CD14-positive monocyte (primary cell): ENCODE measurements around the gene C5. TPM values are rescaled to one million over a fixed set of nuclear protein-coding genes. Genes with fewer than 3 reads are reported as not detected.

ENCODE experiments used
- DNase-seq, 3 donors: peaks; one replicate each; pipeline ENCODE4 v3.0.0-alpha.2; 2011 to 2022
- H2AFZ ChIP-seq: 2 replicates; pipeline ENCODE4 v1.6.0; 2012; ENCODE audit warnings: mild to moderate bottlenecking, low read depth, low read length, inconsistent platforms; ENCODE audit not compliant: insufficient read depth, poor library complexity, severe bottlenecking
- H3K27ac ChIP-seq, 2 donors: 1 replicate in 1 of 2; 2 replicates in 1 of 2; pipeline ENCODE4 v1.5.1; 2012 to 2013; ENCODE audit warnings: low read length in 2 of 2, control low read depth in 1 of 2, inconsistent platforms in 1 of 2, low read depth in 1 of 2, mild to moderate bottlenecking in 1 of 2
- H3K27me3 ChIP-seq, 2 donors: one replicate each; pipeline versions ENCODE4 v1.6.0 to v1.6.1; 2011 to 2013; ENCODE audit warnings: low read length in 2 of 2; ENCODE audit not compliant: control insufficient read depth in 2 of 2, insufficient read depth in 2 of 2
- H3K36me3 ChIP-seq, 2 donors: replicated peaks in 1 of 2; 1 replicate in 1 of 2; 2 replicates in 1 of 2; pipeline versions ENCODE4 v1.5.1 to v1.6.1; 2012 to 2013; ENCODE audit warnings: low read length in 2 of 2, control low read depth in 1 of 2, inconsistent platforms in 1 of 2, mild to moderate bottlenecking in 1 of 2; ENCODE audit not compliant: insufficient read depth in 2 of 2, control insufficient read depth in 1 of 2
- H3K4me1 ChIP-seq, 2 donors: 1 replicate in 1 of 2; 2 replicates in 1 of 2; pipeline versions ENCODE4 v1.5.1 to v1.6.1; 2012 to 2013; ENCODE audit warnings: low read length in 2 of 2, control low read depth in 1 of 2, inconsistent platforms in 1 of 2, mild to moderate bottlenecking in 1 of 2, moderate library complexity in 1 of 2; ENCODE audit not compliant: insufficient read depth in 2 of 2, control insufficient read depth in 1 of 2
- H3K4me2 ChIP-seq: replicated peaks from 2 replicates; pipeline ENCODE3; 2012; ENCODE audit warnings: low read length, moderate library complexity, mild to moderate bottlenecking; ENCODE audit not compliant: poor library complexity, severe bottlenecking; ENCODE audit errors: extremely low read depth
- H3K4me3 ChIP-seq, 3 experiments: fragments of 200-600 bp in 1 of 3; sonication (generic) in 1 of 3; replicated peaks in 1 of 3; 1 replicate in 2 of 3; 2 replicates in 1 of 3; pipeline ENCODE4 v1.5.1; 2011 to 2013; ENCODE audit warnings: low read length in 3 of 3, mild to moderate bottlenecking in 3 of 3, control low read depth in 2 of 3, low read depth in 2 of 3, inconsistent platforms in 1 of 3, moderate library complexity in 1 of 3
- H3K79me2 ChIP-seq: 2 replicates; pipeline ENCODE4 v1.6.0; 2012; ENCODE audit warnings: mild to moderate bottlenecking, control low read depth, inconsistent platforms, low read length, moderate library complexity; ENCODE audit not compliant: insufficient read depth
- H3K9ac ChIP-seq: 2 replicates; pipeline ENCODE4 v1.6.0; 2017; ENCODE audit warnings: low read length, mild to moderate bottlenecking; ENCODE audit not compliant: insufficient read depth, poor library complexity, severe bottlenecking
- H3K9me3 ChIP-seq, 2 donors: replicated peaks in 1 of 2; 1 replicate in 1 of 2; 2 replicates in 1 of 2; pipeline versions ENCODE4 v1.5.1 to v1.6.1; 2012 to 2013; ENCODE audit warnings: low read length in 2 of 2, control low read depth in 1 of 2; ENCODE audit not compliant: control insufficient read depth in 1 of 2, insufficient read depth in 1 of 2
- H4K20me1 ChIP-seq: 2 replicates; pipeline ENCODE4 v1.6.0; 2012; ENCODE audit warnings: mild to moderate bottlenecking, low read length, control low read depth, moderate library complexity; ENCODE audit not compliant: insufficient read depth
- H3K27ac Mint-ChIP-seq, 7 donors: one replicate each; pipeline ENCODE4 v1.8.0; 2020; ENCODE audit warnings: mild to moderate bottlenecking in 7 of 7, mixed read lengths in 7 of 7, moderate library complexity in 6 of 7, inconsistent platforms in 2 of 7
- H3K27me3 Mint-ChIP-seq, 3 donors: one replicate each; pipeline ENCODE4 v1.8.0; 2021 to 2022; ENCODE audit warnings: low read depth in 3 of 3, mild to moderate bottlenecking in 3 of 3, mixed read lengths in 3 of 3, moderate library complexity in 3 of 3, inconsistent platforms in 1 of 3
- H3K36me3 Mint-ChIP-seq, 2 donors: one replicate each; pipeline ENCODE4 v1.8.0; 2020; ENCODE audit warnings: mixed read lengths in 2 of 2, inconsistent platforms in 1 of 2, mild to moderate bottlenecking in 1 of 2
- H3K4me1 Mint-ChIP-seq: one replicate; pipeline ENCODE4 v1.8.0; 2020; ENCODE audit warnings: mild to moderate bottlenecking, mixed read lengths
- H3K4me3 Mint-ChIP-seq, 2 donors: one replicate each; pipeline ENCODE4 v1.8.0; 2020; ENCODE audit warnings: mild to moderate bottlenecking in 2 of 2, mixed read lengths in 2 of 2, moderate library complexity in 1 of 2
- H3K9me3 Mint-ChIP-seq, 7 donors: one replicate each; pipeline ENCODE4 v1.8.0; 2020 to 2022; ENCODE audit warnings: mixed read lengths in 7 of 7, mild to moderate bottlenecking in 6 of 7, moderate library complexity in 6 of 7, inconsistent platforms in 2 of 7
- CTCF ChIP-seq: fragments of 200-600 bp; IDR thresholded peaks from one replicate; pipeline ENCODE4 v1.8.0; 2022; ENCODE audit warnings: antibody characterized with exemption, mild to moderate bottlenecking
- WGBS: methylation state at CpG from one replicate; pipeline ENCODE4 v1.1.5; 2013; ENCODE audit warnings: missing lambda C conversion rate; ENCODE audit not compliant: insufficient coverage; 5-methylcytosine and 5-hydroxymethylcytosine counted together
- intact Hi-C, 2 donors: fragments of 100-400 bp; cut with micrococcal nuclease; formaldehyde crosslinking; loops; one replicate each; pipeline versions ENCODE4 v1.15.0 to v1.15.1; 2023
- polyA plus RNA-seq, 3 donors: library from polyadenylated mRNA; depleted of rRNA in 1 of 3; unstranded in 2 of 3; stranded (reverse) in 1 of 3; fragments of 300-500 nt in 2 of 3; fragments of >200 nt in 1 of 3; fragmentation: Illumina TruSeq in 2 of 3; gene quantifications; 1 replicate in 2 of 3; 2 replicates in 1 of 3; pipeline ENCODE4 v1.2.3, GENCODE V29; 2012 to 2021

The C5 gene
- polyA plus RNA-seq, 3 donors: 0.66 to 3.5 (median 1.2) TPM

- Histone ChIP-seq H3K4me2 (no peak overlapping the region), H3K4me1 (no peaks in the 10 kb centered on the region), H3K27ac (no peak overlapping the region), H3K27me3 (no peaks in the 10 kb centered on the region), H2AFZ (no peak overlapping the region), H4K20me1 (no peaks in the 10 kb centered on the region), H3K9me3 (no peaks in the 10 kb centered on the region), H3K79me2 (no peaks in the 10 kb centered on the region), H3K4me3 (no peak overlapping the region), H3K36me3 (peaks cover 0 to 7% of the 10 kb centered on the region in 2 donors), H3K9ac (no peak overlapping the region)
- TF ChIP-seq CTCF: no peak
- 40% methylated on average over 1 of the region's 6 CpGs for WGBS
- H3K27me3 Mint-ChIP-seq: no peaks in the 10 kb centered on the region
- intact Hi-C loops: loop anchor here in 1 of 2 donors (5.0 kb wide), 1 partner anchor 302 kb away; no protein-coding TSS in a partner anchor
- peaks cover 0 to 5% (median 3%) of the 10 kb centered on the region in 7 donors for H3K9me3 Mint-ChIP-seq
- DNase-seq: no peak
- no peak overlapping the region for H3K27ac Mint-ChIP-seq
- H3K4me3 Mint-ChIP-seq: no peak overlapping the region
- peaks cover 10 to 27% of the 10 kb centered on the region in 2 donors for H3K36me3 Mint-ChIP-seq
- peaks cover 13% of the 10 kb centered on the region for H3K4me1 Mint-ChIP-seq
These were observed 9.4 kb upstream of the C5 start for GRCh38 chr9:121059513-121059912.

GRCh38 chr9:121057821-121058220, 7.7 kb upstream of the C5 start:
- Histone ChIP-seq H3K27ac (no peak overlapping the region), H2AFZ (no peak overlapping the region), H3K4me3 (no peak overlapping the region), H3K36me3 (peaks cover 0 to 7% of the 10 kb centered on the region in 2 donors), H3K27me3 (no peaks in the 10 kb centered on the region), H3K4me1 (no peaks in the 10 kb centered on the region), H3K79me2 (no peaks in the 10 kb centered on the region), H4K20me1 (no peaks in the 10 kb centered on the region), H3K4me2 (no peak overlapping the region), H3K9ac (no peak overlapping the region), H3K9me3 (no peaks in the 10 kb centered on the region)
- Mint-ChIP-seq H3K27ac (no peak overlapping the region), H3K36me3 (peaks cover 10 to 23% of the 10 kb centered on the region in 2 donors), H3K4me3 (no peak overlapping the region), H3K27me3 (no peaks in the 10 kb centered on the region), H3K4me1 (peaks cover 13% of the 10 kb centered on the region), H3K9me3 (peaks cover 0 to 5% (median 3%) of the 10 kb centered on the region in 7 donors)
- WGBS: 100% methylated on average over 2 of the region's 5 CpGs
- DNase-seq: no peak
- intact Hi-C loops: loop anchor here in 1 of 2 donors (5.0 kb wide), 1 partner anchor 301 kb away; no protein-coding TSS in a partner anchor
- TF ChIP-seq CTCF: no peak
